Measurements from ENCODE around the gene PIH1D2.
A peak's percentile ranks its signal among the peaks of the same experiment; 100 is the strongest.
"Not testable (repeated sequence)": the region's sequence is repeated elsewhere in the genome, so short reads cannot be mapped to it uniquely, and the experiment has no call there.

The PIH1D2 gene

DNA sequence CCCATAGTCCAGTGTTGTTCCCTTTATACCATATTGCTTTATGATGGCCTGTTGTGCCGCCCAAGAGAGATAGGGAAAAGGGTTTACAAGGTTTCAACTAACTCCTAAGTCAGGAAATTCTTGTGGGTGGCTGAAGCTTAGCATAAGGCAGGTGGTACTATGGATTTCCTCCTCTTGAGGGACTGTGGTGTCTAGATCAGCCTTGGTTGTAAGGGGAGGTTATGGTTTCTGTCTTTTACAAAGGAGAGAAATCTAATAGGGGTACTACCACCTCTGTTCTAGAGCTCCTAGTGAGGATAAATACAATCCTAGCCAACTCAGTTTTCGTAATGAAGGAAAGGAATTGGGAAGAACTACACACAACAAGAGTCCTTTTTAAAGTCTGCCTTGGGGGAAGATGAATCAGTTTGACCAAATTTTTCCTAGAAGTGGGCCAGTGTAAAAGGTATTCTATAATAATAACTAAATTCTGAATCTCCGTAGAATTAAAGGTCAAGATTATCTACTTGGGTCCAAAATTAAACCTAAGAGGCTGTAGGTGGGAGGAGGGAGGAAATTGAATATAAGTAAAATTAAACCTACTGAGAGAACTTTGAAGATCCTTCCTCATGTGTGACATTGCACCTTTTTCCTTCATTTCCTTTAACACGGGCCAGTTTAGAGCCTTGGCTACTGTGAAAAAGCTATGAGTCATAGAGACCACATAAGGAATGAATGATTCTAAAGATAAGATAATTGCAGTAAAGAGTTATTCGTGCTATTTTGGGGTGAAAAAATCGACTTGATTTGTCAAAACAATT, 31.5 kb downstream of the PIH1D2 start:
- H3K36me3 ChIP-seq (ENCODE audit: insufficient read depth, low read length) = peaks cover 12% of the 10 kb centered on the region
- no peaks in the 10 kb centered on the region for H3K4me1 ChIP-seq (ENCODE audit: insufficient read depth, low read length)
- H3K9ac ChIP-seq (ENCODE audit: low read depth, low read length) = no peak overlapping the region
- H3K9me3 ChIP-seq (ENCODE audit: control insufficient read depth, insufficient read depth, low read length) = no peaks in the 10 kb centered on the region

DNA sequence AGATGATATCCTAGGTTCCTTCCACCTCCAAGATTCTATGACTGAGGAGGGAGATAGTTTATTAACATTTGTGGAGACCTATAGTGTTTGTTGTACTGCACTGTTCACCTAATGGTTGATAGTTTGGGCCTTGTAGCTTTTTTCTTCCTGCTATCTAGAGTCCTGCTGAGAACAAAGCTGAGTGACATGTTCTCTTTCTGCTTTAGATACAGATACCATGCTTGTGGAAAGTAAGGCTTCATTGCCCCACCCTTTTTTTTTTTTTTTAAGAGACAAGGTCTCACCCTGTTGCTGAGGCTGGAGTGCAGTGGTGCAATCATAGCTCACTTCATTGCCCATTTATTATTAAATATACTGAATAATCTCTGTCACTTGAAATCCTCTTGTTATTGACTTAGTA, 36.3 kb downstream of the PIH1D2 start:
- Histone ChIP-seq H3K36me3 (ENCODE audit: insufficient read depth, low read length) (peaks cover 5% of the 10 kb centered on the region; the same call in 1 of the 2 replicates), H3K9me3 (ENCODE audit: control insufficient read depth, insufficient read depth, low read length) (no peaks in the 10 kb centered on the region), H3K4me1 (ENCODE audit: insufficient read depth, low read length) (no peaks in the 10 kb centered on the region), H3K9ac (ENCODE audit: low read depth, low read length) (no peak overlapping the region)

DNA sequence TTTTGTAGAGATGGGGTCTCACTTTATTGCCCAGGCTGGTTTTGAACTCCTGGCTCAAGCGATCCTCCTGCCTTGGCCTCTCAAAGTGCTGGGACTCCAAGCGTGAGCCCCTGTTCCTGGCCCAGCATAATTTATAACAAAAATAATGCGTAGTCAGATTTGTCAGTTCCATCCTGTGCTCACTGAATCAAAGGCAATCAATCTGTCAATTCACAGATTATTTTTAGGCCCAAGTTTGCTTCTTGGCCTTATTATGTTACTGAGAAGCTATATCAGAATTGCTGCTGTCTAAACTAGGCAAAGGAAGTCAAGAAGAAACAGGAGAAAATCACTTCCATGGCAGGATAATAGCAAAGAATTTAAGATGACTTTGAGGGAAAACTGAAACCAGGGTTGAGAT, 39.9 kb downstream of the PIH1D2 start:
- Histone ChIP-seq H3K4me1 (ENCODE audit: insufficient read depth, low read length) (no peaks in the 10 kb centered on the region), H3K36me3 (ENCODE audit: insufficient read depth, low read length) (peaks cover 16% of the 10 kb centered on the region)

DNA sequence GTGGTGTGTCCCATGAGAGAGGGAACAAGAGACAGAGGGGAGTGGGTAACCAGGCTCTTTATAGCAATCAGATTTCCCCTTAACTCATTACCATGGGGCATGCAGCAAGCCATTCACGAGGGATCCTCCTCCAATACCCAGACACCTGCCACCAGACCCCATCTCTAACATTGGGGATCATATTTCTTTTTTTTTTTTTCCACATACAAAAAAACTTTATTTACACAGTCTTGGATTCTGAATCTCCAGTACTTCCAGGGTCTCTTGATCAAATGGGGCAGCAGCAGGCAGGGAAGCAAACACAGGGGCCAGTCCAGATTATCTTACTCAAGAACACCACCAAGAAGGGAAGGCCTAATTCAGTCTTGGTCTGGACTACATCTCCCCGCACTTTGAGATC, 44.4 kb downstream of the PIH1D2 start:
- no peak overlapping the region for H3K9ac ChIP-seq (ENCODE audit: low read depth, low read length)
- H3K9me3 ChIP-seq (ENCODE audit: control insufficient read depth, insufficient read depth, low read length) = no peaks in the 10 kb centered on the region
- peaks cover 21% of the 10 kb centered on the region for H3K36me3 ChIP-seq (ENCODE audit: insufficient read depth, low read length)
- no peaks in the 10 kb centered on the region for H3K4me1 ChIP-seq (ENCODE audit: insufficient read depth, low read length)

More for the DNA sequence above, 39.9 kb downstream of the PIH1D2 start:
- Histone ChIP-seq H3K9me3 (ENCODE audit: control insufficient read depth, insufficient read depth, low read length) (no peaks in the 10 kb centered on the region), H3K9ac (ENCODE audit: low read depth, low read length) (no peak overlapping the region)

DNA sequence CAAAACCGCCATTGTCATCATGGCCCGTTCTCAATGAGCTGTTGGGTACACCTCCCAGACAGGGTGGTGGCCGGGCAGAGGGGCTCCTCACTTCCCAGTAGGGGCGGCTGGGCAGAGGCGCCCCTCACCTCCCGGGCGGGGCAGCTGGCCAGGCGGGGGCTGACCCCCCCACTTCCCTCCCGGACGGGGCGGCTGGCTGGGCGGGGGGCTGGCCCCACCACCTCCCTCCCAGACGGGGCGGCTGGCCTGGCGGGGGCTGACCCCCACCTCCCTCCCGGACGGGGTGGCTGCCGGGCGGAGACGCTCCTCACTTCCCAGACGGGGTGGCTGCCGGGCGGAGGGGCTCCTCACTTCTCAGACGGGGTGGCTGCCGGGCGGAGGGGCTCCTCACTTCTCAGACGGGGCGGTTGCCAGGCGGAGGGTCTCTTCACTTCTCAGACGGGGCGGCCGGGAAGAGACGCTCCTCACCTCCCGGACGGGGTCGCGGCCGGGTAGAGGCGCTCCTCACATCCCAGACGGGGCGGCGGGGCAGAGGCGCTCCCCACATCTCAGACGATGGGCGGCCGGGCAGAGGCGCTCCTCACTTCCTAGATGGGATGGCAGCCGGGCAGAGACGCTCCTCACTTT, 46.9 kb downstream of the PIH1D2 start:
- not testable (repeated sequence) for H3K9me3 ChIP-seq (ENCODE audit: control insufficient read depth, insufficient read depth, low read length); H3K9ac ChIP-seq (ENCODE audit: low read depth, low read length); H3K4me1 ChIP-seq (ENCODE audit: insufficient read depth, low read length)
- H3K36me3 ChIP-seq (ENCODE audit: insufficient read depth, low read length) = peaks cover 17% of the 10 kb centered on the region

DNA sequence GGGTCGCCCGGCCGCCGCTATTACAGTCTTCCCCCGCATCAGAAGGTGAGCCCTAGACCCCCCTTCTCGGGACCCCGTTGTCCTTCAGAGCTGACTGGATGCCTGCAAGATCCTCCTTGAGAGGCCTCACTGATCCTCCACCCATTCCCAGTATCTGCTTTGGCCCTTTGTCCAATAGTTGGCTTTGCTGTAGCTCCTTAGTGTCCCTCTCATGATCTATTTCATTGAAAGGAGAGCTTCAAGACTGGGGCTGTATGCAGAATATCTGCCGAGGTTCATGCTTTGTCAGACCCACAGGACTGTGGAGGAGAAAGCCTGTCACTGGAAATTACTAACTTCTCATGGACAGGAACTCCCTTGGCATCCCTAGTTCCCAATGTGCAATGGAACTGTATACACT, 48.1 kb downstream of the PIH1D2 start:
- Histone ChIP-seq H3K9ac (ENCODE audit: low read depth, low read length) (peak overlapping the region; percentile 97), H3K4me1 (ENCODE audit: insufficient read depth, low read length) (no peaks in the 10 kb centered on the region), H3K9me3 (ENCODE audit: control insufficient read depth, insufficient read depth, low read length) (no peaks in the 10 kb centered on the region), H3K36me3 (ENCODE audit: insufficient read depth, low read length) (peaks cover 17% of the 10 kb centered on the region)

DNA sequence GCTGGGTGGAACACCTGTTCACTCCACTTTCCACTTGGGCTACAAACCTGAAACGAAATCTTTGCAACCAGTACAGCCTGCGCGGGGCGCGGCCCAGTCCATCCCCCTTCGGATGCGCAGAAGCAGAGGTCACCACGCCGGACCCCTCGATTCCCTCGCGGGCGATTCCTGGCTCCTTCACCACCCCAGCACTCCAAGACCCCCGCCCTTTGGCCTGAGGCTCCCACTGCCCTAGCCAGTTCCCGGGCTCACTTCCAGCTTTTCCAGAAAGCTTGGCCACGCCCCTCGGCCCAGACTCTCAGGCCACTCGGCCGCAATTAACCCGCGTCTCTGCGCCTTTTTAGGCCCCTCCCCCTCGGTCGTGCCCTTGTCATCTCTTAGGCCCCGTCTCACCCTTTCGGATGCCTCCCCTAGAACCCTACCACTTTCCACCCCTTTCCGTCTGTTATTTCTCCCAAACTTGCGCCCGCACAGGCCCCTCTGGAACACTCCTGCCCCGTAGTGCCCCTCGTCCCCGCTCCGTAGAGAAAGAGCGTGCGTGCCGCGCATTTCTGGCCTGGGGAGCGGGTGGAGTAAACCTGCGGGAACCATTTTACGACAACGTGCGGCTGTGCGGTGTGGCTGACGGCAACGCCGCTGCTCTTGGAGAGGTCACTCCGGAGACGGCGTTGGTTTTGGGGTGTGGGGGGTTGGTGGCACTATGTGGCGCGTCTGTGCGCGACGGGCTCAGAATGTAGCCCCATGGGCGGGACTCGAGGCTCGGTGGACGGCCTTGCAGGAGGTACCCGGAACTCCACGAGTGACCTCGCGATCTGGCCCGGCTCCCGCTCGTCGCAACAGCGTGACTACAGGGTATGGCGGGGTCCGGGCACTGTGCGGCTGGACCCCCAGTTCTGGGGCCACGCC, 48.8 kb downstream of the PIH1D2 start, which contains the start of gene DLAT:
Gene DLAT (plus strand): TSS at position 636 of the 906 bp plus-strand sequence. CDS start 65 bp downstream, at position 701.
- Histone ChIP-seq H3K36me3 (ENCODE audit: insufficient read depth, low read length) (peaks cover 16% of the 10 kb centered on the region), H3K9me3 (ENCODE audit: control insufficient read depth, insufficient read depth, low read length) (no peaks in the 10 kb centered on the region), H3K9ac (ENCODE audit: low read depth, low read length) (peak within 1 kb of the TSS; percentile 97), H3K4me1 (ENCODE audit: insufficient read depth, low read length) (no peaks in the 10 kb centered on the region)

DNA sequence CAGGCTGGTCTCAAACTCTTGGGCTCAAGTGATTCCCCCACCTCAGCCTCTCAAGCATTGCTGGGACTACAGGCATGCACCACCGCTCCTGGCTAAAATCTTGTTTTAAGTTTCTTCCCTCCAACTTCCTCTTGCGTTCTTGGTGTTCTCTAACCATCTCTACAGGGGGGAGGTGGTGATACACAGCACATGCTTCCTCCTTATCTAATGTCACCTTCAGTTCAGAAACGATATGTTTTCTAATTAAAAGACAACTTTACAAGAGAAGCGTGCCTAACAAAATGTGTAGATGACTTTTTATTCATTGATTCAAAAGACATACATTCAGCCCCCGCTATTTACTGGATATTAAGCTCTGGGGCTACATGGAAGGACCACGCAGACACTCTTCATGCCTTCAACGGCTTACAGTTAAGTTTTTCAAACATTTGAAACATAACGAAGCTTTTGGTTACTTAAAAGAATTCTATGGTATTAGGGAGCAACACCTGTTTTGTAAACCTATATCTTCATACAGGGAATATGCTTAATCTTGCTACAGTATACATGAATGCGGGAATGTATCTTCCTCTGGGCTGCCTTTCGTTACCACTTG, 49.5 kb downstream of the PIH1D2 start:
- H3K36me3 ChIP-seq (ENCODE audit: insufficient read depth, low read length) = peaks cover 9% of the 10 kb centered on the region
- no peaks in the 10 kb centered on the region for H3K4me1 ChIP-seq (ENCODE audit: insufficient read depth, low read length)
- peak overlapping the region; percentile 97 for H3K9ac ChIP-seq (ENCODE audit: low read depth, low read length)
- H3K9me3 ChIP-seq (ENCODE audit: control insufficient read depth, insufficient read depth, low read length) = no peaks in the 10 kb centered on the region

DNA sequence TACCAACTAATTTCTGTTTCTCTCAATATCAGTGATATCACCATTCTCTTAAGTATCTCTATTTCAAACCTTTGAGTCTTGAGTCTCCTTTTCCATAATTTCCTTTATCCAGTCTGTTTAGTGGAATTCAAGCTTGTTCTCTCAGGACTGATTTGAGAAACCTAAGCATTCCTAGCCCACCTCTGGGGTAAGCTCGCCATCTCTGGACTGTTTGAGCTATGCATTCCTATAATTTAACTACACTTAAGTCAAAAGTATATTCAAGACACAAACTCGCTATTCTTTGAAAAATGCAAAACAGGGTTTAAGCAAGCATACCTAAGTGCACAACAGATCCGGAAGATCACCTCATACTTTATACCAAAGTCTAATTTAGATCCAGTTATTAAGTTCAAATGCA, 50.7 kb downstream of the PIH1D2 start:
- Histone ChIP-seq H3K9ac (ENCODE audit: low read depth, low read length) (no peak overlapping the region), H3K36me3 (ENCODE audit: insufficient read depth, low read length) (no peaks in the 10 kb centered on the region; the same call in 1 of the 2 replicates), H3K9me3 (ENCODE audit: control insufficient read depth, insufficient read depth, low read length) (no peaks in the 10 kb centered on the region), H3K4me1 (ENCODE audit: insufficient read depth, low read length) (no peaks in the 10 kb centered on the region)

DNA sequence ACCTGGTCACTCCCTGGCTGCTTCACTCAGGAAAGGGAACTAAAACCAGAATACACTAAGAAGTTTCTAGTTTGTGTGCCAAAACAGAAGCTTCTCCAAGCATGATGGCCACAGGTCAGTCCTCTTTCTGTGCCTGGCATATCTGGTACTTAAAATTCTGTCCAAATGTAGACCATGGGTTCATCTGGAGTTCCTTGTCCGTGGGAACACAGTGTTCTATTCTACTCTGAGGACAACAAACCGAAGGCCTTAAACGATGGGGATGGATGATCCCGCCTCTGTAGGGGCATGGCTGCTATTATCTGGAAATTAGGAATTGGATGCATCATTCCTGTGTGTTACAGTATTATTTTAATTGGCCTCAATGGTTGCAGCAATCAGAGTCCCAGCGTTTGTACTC, 54.8 kb downstream of the PIH1D2 start:
- H3K9me3 ChIP-seq (ENCODE audit: control insufficient read depth, insufficient read depth, low read length) = no peaks in the 10 kb centered on the region
- no peak overlapping the region for H3K9ac ChIP-seq (ENCODE audit: low read depth, low read length)
- no peaks in the 10 kb centered on the region for H3K4me1 ChIP-seq (ENCODE audit: insufficient read depth, low read length)

More for the DNA sequence above, 54.8 kb downstream of the PIH1D2 start:
- no peaks in the 10 kb centered on the region; the same call in 1 of the 2 replicates for H3K36me3 ChIP-seq (ENCODE audit: insufficient read depth, low read length)

All from ES-I3 (cell line).